Measurements from ENCODE around the gene REPIN1. TPM values are rescaled to one million over a fixed set of nuclear protein-coding genes. Genes with fewer than 3 reads are reported as not detected.

REPIN1 gene
- total and polyA plus RNA-seq, 9 of the 15 experiments (the other 6 are each of a cell fraction or from before 2014, with no cell fraction given) = 8.1 to 283 (median 94.3) TPM

DNA sequence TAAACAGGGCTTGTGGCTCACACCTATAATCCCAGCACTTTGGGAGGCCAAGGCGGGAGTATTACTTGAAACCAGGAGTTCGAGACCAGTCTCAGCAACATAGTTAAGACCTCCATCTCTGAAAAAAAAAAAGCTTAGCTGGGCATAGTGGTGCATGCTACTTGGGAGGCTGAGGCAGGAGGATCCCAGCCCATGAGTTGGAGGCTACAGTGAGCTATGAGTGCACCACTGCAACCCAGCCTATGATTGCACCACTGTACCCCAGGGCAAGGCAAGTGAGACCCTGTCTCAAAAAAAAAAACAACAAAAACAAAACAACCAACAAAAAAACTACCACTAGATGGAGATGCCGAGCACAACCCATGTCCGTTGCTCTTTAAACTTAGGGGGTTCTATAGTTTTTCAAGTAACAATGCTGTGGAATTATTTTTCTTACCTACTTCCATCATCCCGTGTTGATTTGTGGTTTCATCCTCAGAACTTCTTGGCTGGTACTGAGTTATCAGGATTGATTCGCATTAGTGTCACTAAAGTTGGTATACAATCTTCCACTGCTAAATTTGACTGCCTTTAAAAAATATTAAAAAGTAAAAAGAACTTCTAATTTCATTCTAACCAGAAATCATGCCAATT lies 12.2 kb upstream of the REPIN1 start (continued):
- TF ChIP-seq, protein P1, sequence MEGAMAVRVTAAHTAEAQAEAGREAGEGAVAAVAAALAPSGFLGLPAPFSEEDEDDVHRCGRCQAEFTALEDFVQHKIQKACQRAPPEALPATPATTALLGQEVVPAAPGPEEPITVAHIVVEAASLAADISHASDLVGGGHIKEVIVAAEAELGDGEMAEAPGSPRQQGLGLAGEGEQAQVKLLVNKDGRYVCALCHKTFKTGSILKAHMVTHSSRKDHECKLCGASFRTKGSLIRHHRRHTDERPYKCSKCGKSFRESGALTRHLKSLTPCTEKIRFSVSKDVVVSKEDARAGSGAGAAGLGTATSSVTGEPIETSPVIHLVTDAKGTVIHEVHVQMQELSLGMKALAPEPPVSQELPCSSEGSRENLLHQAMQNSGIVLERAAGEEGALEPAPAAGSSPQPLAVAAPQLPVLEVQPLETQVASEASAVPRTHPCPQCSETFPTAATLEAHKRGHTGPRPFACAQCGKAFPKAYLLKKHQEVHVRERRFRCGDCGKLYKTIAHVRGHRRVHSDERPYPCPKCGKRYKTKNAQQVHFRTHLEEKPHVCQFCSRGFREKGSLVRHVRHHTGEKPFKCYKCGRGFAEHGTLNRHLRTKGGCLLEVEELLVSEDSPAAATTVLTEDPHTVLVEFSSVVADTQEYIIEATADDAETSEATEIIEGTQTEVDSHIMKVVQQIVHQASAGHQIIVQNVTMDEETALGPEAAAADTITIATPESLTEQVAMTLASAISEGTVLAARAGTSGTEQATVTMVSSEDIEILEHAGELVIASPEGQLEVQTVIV (CRISPR knock-in tag; IDR thresholded peaks at IDR 0.05; ENCODE audit: borderline replicate concordance) = no peak
- TF ChIP-seq, protein P2, sequence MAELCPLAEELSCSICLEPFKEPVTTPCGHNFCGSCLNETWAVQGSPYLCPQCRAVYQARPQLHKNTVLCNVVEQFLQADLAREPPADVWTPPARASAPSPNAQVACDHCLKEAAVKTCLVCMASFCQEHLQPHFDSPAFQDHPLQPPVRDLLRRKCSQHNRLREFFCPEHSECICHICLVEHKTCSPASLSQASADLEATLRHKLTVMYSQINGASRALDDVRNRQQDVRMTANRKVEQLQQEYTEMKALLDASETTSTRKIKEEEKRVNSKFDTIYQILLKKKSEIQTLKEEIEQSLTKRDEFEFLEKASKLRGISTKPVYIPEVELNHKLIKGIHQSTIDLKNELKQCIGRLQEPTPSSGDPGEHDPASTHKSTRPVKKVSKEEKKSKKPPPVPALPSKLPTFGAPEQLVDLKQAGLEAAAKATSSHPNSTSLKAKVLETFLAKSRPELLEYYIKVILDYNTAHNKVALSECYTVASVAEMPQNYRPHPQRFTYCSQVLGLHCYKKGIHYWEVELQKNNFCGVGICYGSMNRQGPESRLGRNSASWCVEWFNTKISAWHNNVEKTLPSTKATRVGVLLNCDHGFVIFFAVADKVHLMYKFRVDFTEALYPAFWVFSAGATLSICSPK (IDR thresholded peaks at IDR 0.05; ENCODE audit: borderline replicate concordance) = no peak
- TF ChIP-seq, protein P3, sequence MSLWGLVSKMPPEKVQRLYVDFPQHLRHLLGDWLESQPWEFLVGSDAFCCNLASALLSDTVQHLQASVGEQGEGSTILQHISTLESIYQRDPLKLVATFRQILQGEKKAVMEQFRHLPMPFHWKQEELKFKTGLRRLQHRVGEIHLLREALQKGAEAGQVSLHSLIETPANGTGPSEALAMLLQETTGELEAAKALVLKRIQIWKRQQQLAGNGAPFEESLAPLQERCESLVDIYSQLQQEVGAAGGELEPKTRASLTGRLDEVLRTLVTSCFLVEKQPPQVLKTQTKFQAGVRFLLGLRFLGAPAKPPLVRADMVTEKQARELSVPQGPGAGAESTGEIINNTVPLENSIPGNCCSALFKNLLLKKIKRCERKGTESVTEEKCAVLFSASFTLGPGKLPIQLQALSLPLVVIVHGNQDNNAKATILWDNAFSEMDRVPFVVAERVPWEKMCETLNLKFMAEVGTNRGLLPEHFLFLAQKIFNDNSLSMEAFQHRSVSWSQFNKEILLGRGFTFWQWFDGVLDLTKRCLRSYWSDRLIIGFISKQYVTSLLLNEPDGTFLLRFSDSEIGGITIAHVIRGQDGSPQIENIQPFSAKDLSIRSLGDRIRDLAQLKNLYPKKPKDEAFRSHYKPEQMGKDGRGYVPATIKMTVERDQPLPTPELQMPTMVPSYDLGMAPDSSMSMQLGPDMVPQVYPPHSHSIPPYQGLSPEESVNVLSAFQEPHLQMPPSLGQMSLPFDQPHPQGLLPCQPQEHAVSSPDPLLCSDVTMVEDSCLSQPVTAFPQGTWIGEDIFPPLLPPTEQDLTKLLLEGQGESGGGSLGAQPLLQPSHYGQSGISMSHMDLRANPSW (CRISPR knock-in tag; IDR thresholded peaks at IDR 0.05) = no peak
- TF ChIP-seq FOXA1 (IDR thresholded peaks at IDR 0.05; ENCODE audit: borderline replicate concordance) = no peak
- TF ChIP-seq, protein P4, sequence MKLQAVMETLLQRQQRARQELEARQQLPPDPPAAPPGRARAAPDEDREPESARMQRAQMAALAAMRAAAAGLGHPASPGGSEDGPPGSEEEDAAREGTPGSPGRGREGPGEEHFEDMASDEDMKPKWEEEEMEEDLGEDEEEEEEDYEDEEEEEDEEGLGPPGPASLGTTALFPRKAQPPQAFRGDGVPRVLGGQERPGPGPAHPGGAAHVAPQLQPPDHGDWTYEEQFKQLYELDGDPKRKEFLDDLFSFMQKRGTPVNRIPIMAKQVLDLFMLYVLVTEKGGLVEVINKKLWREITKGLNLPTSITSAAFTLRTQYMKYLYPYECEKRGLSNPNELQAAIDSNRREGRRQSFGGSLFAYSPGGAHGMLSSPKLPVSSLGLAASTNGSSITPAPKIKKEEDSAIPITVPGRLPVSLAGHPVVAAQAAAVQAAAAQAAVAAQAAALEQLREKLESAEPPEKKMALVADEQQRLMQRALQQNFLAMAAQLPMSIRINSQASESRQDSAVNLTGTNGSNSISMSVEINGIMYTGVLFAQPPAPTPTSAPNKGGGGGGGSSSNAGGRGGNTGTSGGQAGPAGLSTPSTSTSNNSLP (IDR thresholded peaks at IDR 0.05; ENCODE audit: borderline replicate concordance, low read depth, low read length) = no peak
- TF ChIP-seq ZNF584 (CRISPR knock-in tag; IDR thresholded peaks at IDR 0.05; ENCODE audit: low read depth) = no peak
- TF ChIP-seq ZNF76 (CRISPR knock-in tag; IDR thresholded peaks at IDR 0.05; ENCODE audit: borderline replicate concordance) = no peak
- TF ChIP-seq CBX8 (IDR thresholded peaks at IDR 0.05; ENCODE audit: borderline replicate concordance, extremely low read depth, low read depth, low read length, poor library complexity, severe bottlenecking) = no peak
- no peak for TF ChIP-seq USF2 (CRISPR knock-in tag; IDR thresholded peaks at IDR 0.05)
- no peak for TF ChIP-seq RBFOX2 (IDR thresholded peaks at IDR 0.05; ENCODE audit: low read depth, low read length)
- TF ChIP-seq HINFP (tag; conservative IDR thresholded peaks at IDR 0.05; ENCODE audit: low read depth) = no peak

Data from K562 (cell line).